ENCODE results near the gene LIMS2.
A peak's percentile ranks its signal among the peaks of the same experiment; 100 is the strongest.

The LIMS2 gene

GRCh38 chr2:127640082-127641072 is 35.0 kb downstream of the LIMS2 start:
- DNase-seq (ENCODE audit: low read depth): peak; percentile 27
- no peak overlapping the region for H3K4me3 ChIP-seq (ENCODE audit: low read depth, low read length)
- TF ChIP-seq CTCF (IDR thresholded peaks at IDR 0.05; ENCODE audit: insufficient read depth, low read depth, low read length, missing control alignments): peak; percentile 15

GRCh38 chr2:127639111-127639474 is 36.2 kb downstream of the LIMS2 start:
- H3K4me3 ChIP-seq (ENCODE audit: low read depth, low read length): no peak overlapping the region
- no peak for DNase-seq (ENCODE audit: low read depth)
- no peak for TF ChIP-seq CTCF (IDR thresholded peaks at IDR 0.05; ENCODE audit: insufficient read depth, low read depth, low read length, missing control alignments)

GRCh38 chr2:127638361-127639110 is 36.8 kb downstream of the LIMS2 start:
- no peak for TF ChIP-seq CTCF (IDR thresholded peaks at IDR 0.05; ENCODE audit: insufficient read depth, low read depth, low read length, missing control alignments)
- no peak overlapping the region for H3K4me3 ChIP-seq (ENCODE audit: low read depth, low read length)
- no peak for DNase-seq (ENCODE audit: low read depth)

GRCh38 chr2:127637725-127638252 is 37.5 kb downstream of the LIMS2 start:
- TF ChIP-seq CTCF (IDR thresholded peaks at IDR 0.05; ENCODE audit: insufficient read depth, low read depth, low read length, missing control alignments): no peak
- no peak for DNase-seq (ENCODE audit: low read depth)
- no peak overlapping the region for H3K4me3 ChIP-seq (ENCODE audit: low read depth, low read length)

- no peak for DNase-seq (ENCODE audit: low read depth)
- no peak for TF ChIP-seq CTCF (IDR thresholded peaks at IDR 0.05; ENCODE audit: insufficient read depth, low read depth, low read length, missing control alignments)
- no peak overlapping the region for H3K4me3 ChIP-seq (ENCODE audit: low read depth, low read length)
These were observed 38.1 kb downstream of the LIMS2 start for GRCh38 chr2:127637236-127637630.

GRCh38 chr2:127636248-127637235 is 38.8 kb downstream of the LIMS2 start:
- TF ChIP-seq CTCF (IDR thresholded peaks at IDR 0.05; ENCODE audit: insufficient read depth, low read depth, low read length, missing control alignments): no peak
- no peak for DNase-seq (ENCODE audit: low read depth)
- H3K4me3 ChIP-seq (ENCODE audit: low read depth, low read length): no peak overlapping the region
